ENCODE results near the gene NDUFS7. TPM values are rescaled to one million over a fixed set of nuclear protein-coding genes. Genes with fewer than 3 reads are reported as not detected.

The NDUFS7 gene
- total RNA-seq, 1 donor from 2014 or later, result 71.7 TPM

DNA sequence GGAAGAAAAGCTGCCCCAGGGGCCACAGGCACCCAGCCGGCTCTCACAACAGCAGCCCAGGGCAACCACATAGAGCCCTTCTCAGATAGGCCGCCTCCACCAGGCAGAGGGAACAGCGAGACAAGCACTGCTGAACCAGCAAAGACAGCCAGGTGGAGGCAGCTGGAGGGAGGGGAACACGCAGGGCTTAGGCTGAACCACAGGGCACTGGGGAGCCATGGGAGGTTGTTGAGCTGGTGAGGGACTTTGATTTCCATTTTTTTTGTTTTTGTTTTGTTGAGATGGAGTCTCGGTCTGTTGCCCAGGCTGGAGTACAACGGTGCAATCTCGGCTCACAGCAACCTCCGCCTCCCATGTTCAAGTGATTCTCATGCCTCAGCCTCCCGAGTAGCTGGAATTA lies 14.1 kb downstream of the NDUFS7 start:
- Mint-ChIP-seq H3K27me3 (ENCODE audit: unreplicated experiment) (no peaks in the 10 kb centered on the region), H3K36me3 (ENCODE audit: unreplicated experiment) (peaks cover 2% of the 10 kb centered on the region), H3K9me3 (ENCODE audit: unreplicated experiment) (no peaks in the 10 kb centered on the region), H3K4me3 (ENCODE audit: unreplicated experiment) (no peak overlapping the region), H3K4me1 (ENCODE audit: unreplicated experiment) (peaks cover 12% of the 10 kb centered on the region), H3K27ac (ENCODE audit: unreplicated experiment) (no peak overlapping the region)
- no peak for DNase-seq (ENCODE audit: extremely low spot score, unreplicated experiment)
- TF ChIP-seq, protein P1, sequence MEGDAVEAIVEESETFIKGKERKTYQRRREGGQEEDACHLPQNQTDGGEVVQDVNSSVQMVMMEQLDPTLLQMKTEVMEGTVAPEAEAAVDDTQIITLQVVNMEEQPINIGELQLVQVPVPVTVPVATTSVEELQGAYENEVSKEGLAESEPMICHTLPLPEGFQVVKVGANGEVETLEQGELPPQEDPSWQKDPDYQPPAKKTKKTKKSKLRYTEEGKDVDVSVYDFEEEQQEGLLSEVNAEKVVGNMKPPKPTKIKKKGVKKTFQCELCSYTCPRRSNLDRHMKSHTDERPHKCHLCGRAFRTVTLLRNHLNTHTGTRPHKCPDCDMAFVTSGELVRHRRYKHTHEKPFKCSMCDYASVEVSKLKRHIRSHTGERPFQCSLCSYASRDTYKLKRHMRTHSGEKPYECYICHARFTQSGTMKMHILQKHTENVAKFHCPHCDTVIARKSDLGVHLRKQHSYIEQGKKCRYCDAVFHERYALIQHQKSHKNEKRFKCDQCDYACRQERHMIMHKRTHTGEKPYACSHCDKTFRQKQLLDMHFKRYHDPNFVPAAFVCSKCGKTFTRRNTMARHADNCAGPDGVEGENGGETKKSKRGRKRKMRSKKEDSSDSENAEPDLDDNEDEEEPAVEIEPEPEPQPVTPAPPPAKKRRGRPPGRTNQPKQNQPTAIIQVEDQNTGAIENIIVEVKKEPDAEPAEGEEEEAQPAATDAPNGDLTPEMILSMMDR (IDR thresholded peaks at IDR 0.05), result no peak

DNA sequence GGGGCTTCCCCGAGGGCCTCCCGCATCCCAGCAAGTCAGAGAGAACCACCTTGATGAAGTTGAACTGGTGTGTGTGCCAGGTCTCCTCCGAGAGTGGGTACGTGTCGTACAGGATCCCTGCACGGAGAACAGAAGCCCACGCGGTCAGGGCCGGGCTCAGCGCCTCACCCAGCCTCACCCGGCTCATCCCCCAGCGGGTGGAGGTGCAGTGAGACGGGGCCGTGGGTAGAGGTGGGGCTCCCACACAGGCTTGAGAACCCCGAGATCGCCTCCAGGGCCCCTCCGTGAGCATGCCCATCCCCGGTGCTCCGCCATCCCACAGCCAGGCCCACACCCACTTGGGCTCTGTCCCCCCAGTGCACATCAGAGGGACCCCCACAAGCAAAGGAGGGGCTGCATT lies 15.4 kb downstream of the NDUFS7 start:
- H3K9me3 Mint-ChIP-seq (ENCODE audit: unreplicated experiment), result no peaks in the 10 kb centered on the region
- peaks cover 2% of the 10 kb centered on the region for H3K36me3 Mint-ChIP-seq (ENCODE audit: unreplicated experiment)
- TF ChIP-seq, protein P1 (IDR thresholded peaks at IDR 0.05), result no peak
- H3K27me3 Mint-ChIP-seq (ENCODE audit: unreplicated experiment), result no peaks in the 10 kb centered on the region
- H3K4me3 Mint-ChIP-seq (ENCODE audit: unreplicated experiment), result no peak overlapping the region
- peaks cover 16% of the 10 kb centered on the region for H3K4me1 Mint-ChIP-seq (ENCODE audit: unreplicated experiment)
- H3K27ac Mint-ChIP-seq (ENCODE audit: unreplicated experiment), result no peak overlapping the region
- no peak for DNase-seq (ENCODE audit: extremely low spot score, unreplicated experiment)

DNA sequence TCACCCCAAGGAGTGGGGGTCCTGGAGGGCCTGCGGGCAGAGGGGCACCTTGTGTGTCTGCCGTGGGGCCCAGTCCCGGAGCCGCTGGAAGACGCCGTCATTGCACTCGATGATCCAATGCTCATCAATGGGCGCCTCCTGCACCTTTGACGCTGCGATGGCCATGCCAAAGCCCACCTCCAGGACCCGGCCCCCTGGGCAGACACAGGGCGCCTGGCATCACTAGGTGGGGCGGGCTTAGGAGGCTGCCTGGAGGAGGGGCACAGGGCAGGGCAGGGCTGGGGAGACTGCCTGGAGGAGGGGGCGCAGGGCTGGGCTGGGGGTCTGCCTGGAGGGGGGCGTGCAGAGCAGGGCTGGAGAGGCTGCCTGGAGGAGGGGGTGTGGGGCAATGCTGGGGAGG lies 16.0 kb downstream of the NDUFS7 start:
- Mint-ChIP-seq H3K4me3 (ENCODE audit: unreplicated experiment) (no peak overlapping the region), H3K36me3 (ENCODE audit: unreplicated experiment) (peaks cover 2% of the 10 kb centered on the region), H3K27me3 (ENCODE audit: unreplicated experiment) (no peaks in the 10 kb centered on the region), H3K9me3 (ENCODE audit: unreplicated experiment) (no peaks in the 10 kb centered on the region), H3K27ac (ENCODE audit: unreplicated experiment) (no peak overlapping the region), H3K4me1 (ENCODE audit: unreplicated experiment) (peaks cover 16% of the 10 kb centered on the region)
- DNase-seq (ENCODE audit: extremely low spot score, unreplicated experiment), result no peak
- TF ChIP-seq, protein P1 (IDR thresholded peaks at IDR 0.05), result no peak

DNA sequence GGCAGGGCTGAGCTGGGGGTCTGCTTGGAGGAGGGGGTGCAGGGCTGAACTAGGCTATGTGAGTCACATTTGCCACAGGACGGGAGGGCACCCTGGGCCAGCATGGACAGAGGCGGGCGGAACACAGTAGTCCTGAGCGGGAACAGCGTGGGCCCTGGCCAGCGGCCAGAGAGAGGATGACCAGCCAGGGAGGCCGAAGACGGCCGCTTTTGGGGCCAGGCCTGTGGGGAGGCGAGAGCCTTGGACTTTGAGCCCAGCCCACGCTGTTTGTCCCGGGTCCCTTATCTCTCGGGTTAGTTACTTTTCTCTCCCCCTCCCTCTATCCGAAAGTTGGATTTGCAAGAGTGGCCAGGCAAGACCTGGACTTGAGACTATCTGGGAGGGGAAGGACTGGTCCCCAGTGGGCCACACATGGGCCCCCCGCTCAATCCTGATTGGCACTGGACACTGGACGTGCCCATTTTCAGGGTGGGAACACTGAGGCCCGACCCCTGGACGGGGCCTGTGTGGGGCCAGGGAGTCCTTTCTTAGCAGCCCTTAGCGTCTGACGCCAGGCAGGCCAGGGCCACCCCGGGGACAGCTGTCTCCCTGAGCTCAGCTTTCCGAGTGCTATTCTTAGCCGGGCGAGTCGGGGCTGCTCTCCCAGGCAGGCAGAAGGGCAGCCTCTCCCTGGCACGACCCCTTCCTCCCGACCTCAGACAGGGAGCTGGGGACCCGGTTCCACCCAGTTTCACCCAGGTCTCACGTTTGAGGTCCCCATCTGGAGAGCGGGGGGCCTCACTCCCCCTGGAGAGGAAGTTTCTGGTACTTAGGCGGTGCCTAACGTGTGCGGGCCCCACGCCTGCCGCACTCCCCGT lies 16.8 kb downstream of the NDUFS7 start:
- Mint-ChIP-seq H3K4me1 (ENCODE audit: unreplicated experiment) (peaks cover 16% of the 10 kb centered on the region), H3K36me3 (ENCODE audit: unreplicated experiment) (peaks cover 2% of the 10 kb centered on the region), H3K27ac (ENCODE audit: unreplicated experiment) (no peak overlapping the region), H3K9me3 (ENCODE audit: unreplicated experiment) (no peaks in the 10 kb centered on the region), H3K4me3 (ENCODE audit: unreplicated experiment) (peak overlapping the region; percentile 70), H3K27me3 (ENCODE audit: unreplicated experiment) (no peaks in the 10 kb centered on the region)
- TF ChIP-seq, protein P1 (IDR thresholded peaks at IDR 0.05), result no peak
- no peak for DNase-seq (ENCODE audit: extremely low spot score, unreplicated experiment)

DNA sequence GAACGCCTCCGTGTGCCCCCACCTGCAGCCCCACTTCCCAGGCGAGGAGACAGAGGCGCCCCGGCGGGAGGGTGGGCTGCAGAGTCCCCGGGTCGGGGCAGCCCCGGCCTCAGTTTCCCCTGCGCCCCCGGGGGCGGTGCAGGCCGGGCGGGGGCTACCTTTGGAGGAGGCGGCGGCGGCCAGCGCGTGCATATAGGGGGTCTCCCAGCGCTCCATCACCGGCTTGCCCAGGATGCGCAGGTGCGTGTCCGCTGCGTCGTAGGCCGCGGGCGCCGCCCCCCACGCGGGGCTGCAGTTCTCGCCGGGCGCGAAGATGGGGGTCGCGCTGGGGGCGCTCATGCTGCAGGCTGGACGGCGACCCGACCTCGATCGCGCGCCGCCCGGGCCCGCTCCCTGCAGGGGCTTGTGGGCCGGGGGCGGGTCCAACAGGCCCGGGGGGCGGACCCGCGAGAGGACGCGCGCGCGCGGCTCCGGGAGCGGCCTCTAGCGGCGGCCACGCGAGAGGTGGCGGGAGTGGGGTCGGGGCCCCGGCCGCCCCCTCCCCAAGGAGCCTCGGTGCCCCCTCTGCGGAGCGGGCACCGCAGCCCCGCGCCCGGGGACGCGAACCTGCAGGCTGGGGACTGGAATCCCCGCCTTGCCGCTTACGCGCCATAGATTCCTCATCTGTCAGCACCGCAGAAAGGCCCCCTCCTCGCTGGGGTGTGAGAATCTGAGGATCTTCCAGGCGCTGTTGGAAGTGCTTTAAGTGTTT lies 17.6 kb downstream of the NDUFS7 start, which contains the start of gene GAMT:
TSS of gene GAMT (minus strand) at position 405 of the 751 bp plus-strand sequence. CDS start at position 339, 66 bp downstream.
- Mint-ChIP-seq H3K27me3 (ENCODE audit: unreplicated experiment) (no peaks in the 10 kb centered on the region), H3K4me1 (ENCODE audit: unreplicated experiment) (peaks cover 15% of the 10 kb centered on the region)
- TF ChIP-seq, protein P1 (IDR thresholded peaks at IDR 0.05), result peak; percentile 68

More for the DNA sequence above, 17.6 kb downstream of the NDUFS7 start, which contains the start of gene GAMT:
- peak within 1 kb of the TSS; percentile 70 for H3K4me3 Mint-ChIP-seq (ENCODE audit: unreplicated experiment)
- no peak for DNase-seq (ENCODE audit: extremely low spot score, unreplicated experiment)
- no peak within 1 kb of the TSS for H3K27ac Mint-ChIP-seq (ENCODE audit: unreplicated experiment)
- H3K9me3 Mint-ChIP-seq (ENCODE audit: unreplicated experiment), result no peaks in the 10 kb centered on the region
- peaks cover 2% of the 10 kb centered on the region for H3K36me3 Mint-ChIP-seq (ENCODE audit: unreplicated experiment)

Data from osteocyte (in vitro differentiated cells).